Heart right ventricle (tissue), 16 donors: ENCODE data around the gene NHSL1. TPM values are rescaled to one million over a fixed set of nuclear protein-coding genes. Genes with fewer than 3 reads are reported as not detected.

Experiments used
- ATAC-seq, 8 donors: fragments of 200-7000 bp; cut with Tn5 transposase; one replicate each; pipeline ENCODE4 v1.9.1; 2020; ENCODE audit warnings: mild to moderate bottlenecking in 8 of 8, moderate library complexity in 8 of 8, moderate number of reproducible peaks in 1 of 8
- DNase-seq, 2 donors: peaks; one replicate each; pipeline ENCODE4 v3.0.0-alpha.2; 2020
- H3K27ac ChIP-seq, 10 donors: fragments of 200-600 bp; sonication (generic) in 2 of 10; one replicate each; pipeline versions ENCODE4 v1.5.0 to v1.8.0; 2020 to 2022; ENCODE audit warnings: mild to moderate bottlenecking in 3 of 10
- H3K27me3 ChIP-seq, 7 donors: fragments of 200-600 bp; one replicate each; pipeline ENCODE4 v1.8.0; 2021 to 2022; ENCODE audit warnings: mild to moderate bottlenecking in 2 of 7
- H3K36me3 ChIP-seq, 9 donors: fragments of 200-600 bp; sonication (generic) in 1 of 9; one replicate each; pipeline versions ENCODE4 v1.5.0 to v1.8.0; 2020 to 2022; ENCODE audit warnings: mild to moderate bottlenecking in 2 of 9
- H3K4me1 ChIP-seq, 9 donors: fragments of 200-600 bp; sonication (generic) in 1 of 9; one replicate each; pipeline versions ENCODE4 v1.5.0 to v1.8.0; 2020 to 2022; ENCODE audit warnings: mild to moderate bottlenecking in 4 of 9
- H3K4me3 ChIP-seq, 10 donors: fragments of 200-600 bp; sonication (generic) in 2 of 10; one replicate each; pipeline versions ENCODE4 v1.5.0 to v1.8.0; 2020 to 2022; ENCODE audit warnings: mild to moderate bottlenecking in 7 of 10, moderate library complexity in 2 of 10
- H3K9me3 ChIP-seq, 11 donors: fragments of 200-600 bp in 10 of 11; sonication (generic) in 2 of 11; one replicate each; pipeline versions ENCODE4 v1.5.0 to v1.8.0; 2013 to 2022; ENCODE audit warnings: mild to moderate bottlenecking in 2 of 11, control low read depth in 1 of 11, moderate library complexity in 1 of 11
- CTCF ChIP-seq, 9 donors: fragments of 200-600 bp; sonication (generic) in 2 of 9; IDR thresholded peaks; one replicate each; pipeline versions ENCODE4 v1.5.0 to v1.8.0; 2021 to 2022; ENCODE audit warnings: antibody characterized with exemption in 9 of 9, mild to moderate bottlenecking in 5 of 9, moderate library complexity in 1 of 9
- WGBS, 2 donors: extraction: QIAGEN DNeasy Blood & Tissue Kit; methylation state at CpG; one replicate each; pipeline ENCODE4 v1.1.7; 2013; ENCODE audit warnings: inconsistent platforms in 1 of 2; 5-methylcytosine and 5-hydroxymethylcytosine counted together
- intact Hi-C, 10 donors: fragments of 100-400 bp; cut with DNase I; formaldehyde crosslinking; loops; one replicate each; pipeline versions ENCODE4 v1.11.1 to v1.14.2; 2022
- polyA plus RNA-seq, 2 donors: library from polyadenylated mRNA; stranded (reverse); fragments of 200-250 nt; gene quantifications; one replicate each; pipeline ENCODE4 v1.2.3, GENCODE V29; 2013
- total RNA-seq, 10 donors: library from RNA; stranded (reverse); fragmentation: NEBNext Ultra II Directional in 3 of 10; extraction: Animal tissue kit (Norgen Biotek cat#: 25700) in 3 of 10; gene quantifications; one replicate each; pipeline versions ENCODE4 v1.2.1 to v1.2.4, GENCODE V29; 2021 to 2023
- donor health status: Arrhythmogenic right ventricular cardiomyopathy.
- donor health status: ischemic (EF 13 %, LVEDD 7.1; RV severe dilation, severe dysfunction).
- donor health status: healthy with polysubstance abuse.
- donor health status: DM: no; HTN: yes; CAD: no.
- donor health status: DM: no; HTN: no; CAD: no.
- donor health status: ischemic (EF 25% LVEDD 6.9; RV normal size, moderate dysfunction).
- donor health status: ischemic (EF 25% LVEDD 5.7; RV mildly dilated, moderate dysfunction).
- donor health status: healthy.
- donor health status: DM: yes; HTN: yes; CAD: no.
- donor health status: Ischemic cardiomyopathy.
- donor health status: ischemic (EF 35%, LVEDD 5.7; RV mildly dilated, moderate dysfunction).
- donor health status: nonischemic (EF 11% LVEDD 7.7; RV severe dilation, severe dysfunction).
- donor health status: DM: yes; HTN: yes; CAD: no.
- donor health status: PGD.
- donor health status: ischemic (EF 29% LVEDD 5.4; RV normal size, mild dysfunction).
- donor health status: nonischemic (EF 23%, LVEDD 6.1; RV moderate dilation, normal function).

NHSL1 gene
- total and polyA plus RNA-seq, 12 donors, result 5.0 to 97.4 (median 74.7) TPM

GRCh38 chr6:138455746-138456400, 43.4 kb downstream of the NHSL1 start:
- TF ChIP-seq CTCF (IDR thresholded peaks at IDR 0.05), result no peak
- H3K27ac ChIP-seq, result peak overlapping the region in 1 of 10 donors; percentile 28
- no peaks in the 10 kb centered on the region for H3K27me3 ChIP-seq
- intact Hi-C loops, result no loop called here
- H3K9me3 ChIP-seq, result no peaks in the 10 kb centered on the region
- H3K4me3 ChIP-seq, result peak overlapping the region in 1 of 10 donors; percentile 7
- ATAC-seq (peak in 1 of 8 donors; percentile 9), DNase-seq (no peak)
- H3K4me1 ChIP-seq, result peaks cover 0 to 22% (median 6%) of the 10 kb centered on the region in 9 donors
- peaks cover 0 to 23% (median 0%) of the 10 kb centered on the region in 9 donors for H3K36me3 ChIP-seq
- 61 to 67% methylated on average over 7 of the region's 7 CpGs for WGBS, 2 donors

GRCh38 chr6:138454981-138455706, 44.1 kb downstream of the NHSL1 start:
- peak overlapping the region in 1 of 10 donors; percentile 7 for H3K4me3 ChIP-seq
- H3K4me1 ChIP-seq, result peaks cover 0 to 22% (median 6%) of the 10 kb centered on the region in 9 donors
- DNase-seq, result peak; percentile 14 to 24
- H3K27ac ChIP-seq, result peak overlapping the region in 1 of 10 donors; percentile 28
- no peak for TF ChIP-seq CTCF (IDR thresholded peaks at IDR 0.05)
- peaks cover 0 to 16% (median 0%) of the 10 kb centered on the region in 9 donors for H3K36me3 ChIP-seq
- no peaks in the 10 kb centered on the region for H3K9me3 ChIP-seq
- WGBS, 2 donors, result 74 to 83% methylated on average over 9 of the region's 9 CpGs
- H3K27me3 ChIP-seq, result no peaks in the 10 kb centered on the region
- intact Hi-C loops, result no loop called here
- ATAC-seq, result peak in 3 of 8 donors; percentile 29 to 78 (median 65)

GRCh38 chr6:138451043-138451442, 48.3 kb downstream of the NHSL1 start:
- H3K36me3 ChIP-seq, result peaks cover 0 to 11% (median 0%) of the 10 kb centered on the region in 9 donors
- H3K27ac ChIP-seq, result no peak overlapping the region
- no peak for TF ChIP-seq CTCF (IDR thresholded peaks at IDR 0.05)
- no peak for ATAC-seq
- 97 to 98% methylated on average over 3 of the region's 3 CpGs for WGBS, 2 donors
- intact Hi-C loops, result no loop called here
- no peak for DNase-seq
- H3K9me3 ChIP-seq, result no peaks in the 10 kb centered on the region
- peaks cover 0 to 13% (median 3%) of the 10 kb centered on the region in 9 donors for H3K4me1 ChIP-seq
- no peaks in the 10 kb centered on the region for H3K27me3 ChIP-seq
- H3K4me3 ChIP-seq, result no peak overlapping the region

- H3K36me3 ChIP-seq, result peaks cover 0 to 16% (median 0%) of the 10 kb centered on the region in 9 donors
- H3K27me3 ChIP-seq, result no peaks in the 10 kb centered on the region
- H3K9me3 ChIP-seq, result no peaks in the 10 kb centered on the region
- DNase-seq (no peak), ATAC-seq (peak in 1 of 8 donors; percentile 13)
- peaks cover 0 to 7% (median 0%) of the 10 kb centered on the region in 9 donors for H3K4me1 ChIP-seq
- H3K27ac ChIP-seq, result no peak overlapping the region
- WGBS, 2 donors, result 61 to 73% methylated on average over 3 of the region's 3 CpGs
- no peak overlapping the region for H3K4me3 ChIP-seq
- intact Hi-C loops, result no loop called here
- no peak for TF ChIP-seq CTCF (IDR thresholded peaks at IDR 0.05)
These were observed 48.8 kb downstream of the NHSL1 start for GRCh38 chr6:138450445-138450844.
